Activated T-helper 9 cell treated with anti-CD3 and anti-CD28 coated beads, Interleukin-2, amount 50 U/mL, for 16 hours (primary cell): ENCODE results near the gene NSF.

Experiments
- DNase-seq: peaks from one replicate; pipeline ENCODE4 v3.0.0-alpha.2; 2020; ENCODE audit warnings: low read depth

Gene NSF

GRCh38 chr17:46717999-46718398 is 127.5 kb downstream of the NSF start:
- DNase-seq = no peak

GRCh38 chr17:46719891-46720290 is 129.4 kb downstream of the NSF start:
- DNase-seq = no peak

GRCh38 chr17:46720408-46720807 is 129.9 kb downstream of the NSF start:
- DNase-seq = no peak

GRCh38 chr17:46722662-46723285 is 132.3 kb downstream of the NSF start:
- DNase-seq = no peak

- no peak for DNase-seq
These were observed 135.7 kb downstream of the NSF start for GRCh38 chr17:46726206-46726605.

- DNase-seq = no peak
These were observed 137.3 kb downstream of the NSF start for GRCh38 chr17:46727572-46728348.

GRCh38 chr17:46730026-46730425 is 139.6 kb downstream of the NSF start:
- no peak for DNase-seq

GRCh38 chr17:46730679-46731078 is 140.2 kb downstream of the NSF start:
- DNase-seq = no peak

- no peak for DNase-seq
These were observed 141.7 kb downstream of the NSF start for GRCh38 chr17:46732160-46732559.

- no peak for DNase-seq
These were observed 142.4 kb downstream of the NSF start for GRCh38 chr17:46732754-46733398.

GRCh38 chr17:46733837-46734475 is 143.5 kb downstream of the NSF start:
- DNase-seq = no peak

- DNase-seq = no peak
These were observed 145.6 kb downstream of the NSF start for GRCh38 chr17:46736100-46736499.

- no peak for DNase-seq
These were observed 146.9 kb downstream of the NSF start for GRCh38 chr17:46737326-46737725.

GRCh38 chr17:46738544-46738943 is 148.1 kb downstream of the NSF start:
- no peak for DNase-seq

GRCh38 chr17:46739982-46740381 is 149.5 kb downstream of the NSF start:
- DNase-seq = no peak

- no peak for DNase-seq
These were observed 150.8 kb downstream of the NSF start for GRCh38 chr17:46741122-46741730.

GRCh38 chr17:46742565-46743270 is 152.2 kb downstream of the NSF start:
- no peak for DNase-seq

- DNase-seq = no peak
These were observed 154.0 kb downstream of the NSF start for GRCh38 chr17:46744441-46744840.

GRCh38 chr17:46745376-46745775 is 154.9 kb downstream of the NSF start:
- DNase-seq = no peak

- DNase-seq = no peak
These were observed 161.0 kb downstream of the NSF start for GRCh38 chr17:46751425-46751824.

- no peak for DNase-seq
These were observed 163.3 kb downstream of the NSF start for GRCh38 chr17:46753776-46754175.
